ENCODE measurements around the gene SLC39A9.

The SLC39A9 gene

DNA sequence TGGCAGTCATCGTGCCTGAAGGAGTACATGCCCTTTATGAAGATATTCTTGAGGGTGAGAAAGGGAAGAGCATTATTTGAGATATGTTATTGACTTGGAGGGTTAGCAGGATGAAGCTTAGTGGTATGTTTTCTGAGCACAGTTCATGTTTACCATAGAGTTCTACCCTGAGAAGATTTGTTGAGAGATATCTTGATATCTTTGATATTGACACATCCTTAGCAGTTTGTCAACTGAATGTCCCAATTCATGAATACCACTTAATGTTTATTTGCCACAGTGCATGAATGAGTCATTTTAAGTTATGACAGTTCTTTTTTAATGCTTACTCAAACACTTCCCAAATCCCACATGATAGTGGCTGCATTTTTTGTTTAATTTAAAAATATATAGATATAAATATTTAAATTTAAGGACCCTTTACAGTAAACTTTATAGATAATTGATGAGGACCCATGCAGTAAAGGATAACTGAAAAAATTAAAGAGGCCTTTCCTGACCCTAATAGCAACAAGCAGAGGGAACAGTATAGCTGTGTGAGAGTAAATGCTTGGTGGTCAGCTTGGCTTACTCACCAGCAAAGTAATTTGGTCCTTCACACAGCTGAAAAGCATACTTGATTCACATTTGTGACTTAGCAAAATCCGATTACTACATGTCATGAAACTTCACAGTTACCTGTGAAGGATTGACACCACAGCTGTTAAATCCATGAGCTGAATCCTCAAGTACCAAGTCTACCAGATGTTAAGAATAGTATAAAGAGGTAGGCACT, 25.8 kb downstream of the SLC39A9 start:
- Histone ChIP-seq H3K4me1 (ENCODE audit: insufficient read depth, low read length) (no peaks in the 10 kb centered on the region), H3K9me3 (ENCODE audit: control insufficient read depth, insufficient read depth, low read length) (no peaks in the 10 kb centered on the region), H3K36me3 (ENCODE audit: insufficient read depth, low read length) (peaks cover 7% of the 10 kb centered on the region; the same call in 1 of the 2 replicates), H3K9ac (ENCODE audit: low read depth, low read length) (no peak overlapping the region)

DNA sequence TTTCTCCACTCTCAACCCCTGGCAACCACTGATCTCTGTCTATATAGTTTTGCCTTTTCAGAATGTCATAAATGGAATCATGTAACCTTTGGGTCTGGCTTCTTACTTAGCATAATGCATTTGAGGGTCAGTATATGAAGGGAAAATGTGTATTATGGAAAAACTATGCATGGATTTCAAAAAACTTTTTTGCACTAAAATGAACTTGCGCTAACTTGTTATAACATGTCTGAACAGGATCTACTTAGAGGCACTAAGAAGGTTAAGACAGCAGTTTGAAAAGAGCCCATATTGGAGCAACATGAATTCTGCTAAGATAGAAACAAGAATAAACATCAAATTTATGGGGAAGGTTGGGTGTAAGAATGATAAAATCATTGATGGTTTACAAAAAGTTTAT, 29.1 kb downstream of the SLC39A9 start:
- peaks cover 7% of the 10 kb centered on the region; the same call in 1 of the 2 replicates for H3K36me3 ChIP-seq (ENCODE audit: insufficient read depth, low read length)

DNA sequence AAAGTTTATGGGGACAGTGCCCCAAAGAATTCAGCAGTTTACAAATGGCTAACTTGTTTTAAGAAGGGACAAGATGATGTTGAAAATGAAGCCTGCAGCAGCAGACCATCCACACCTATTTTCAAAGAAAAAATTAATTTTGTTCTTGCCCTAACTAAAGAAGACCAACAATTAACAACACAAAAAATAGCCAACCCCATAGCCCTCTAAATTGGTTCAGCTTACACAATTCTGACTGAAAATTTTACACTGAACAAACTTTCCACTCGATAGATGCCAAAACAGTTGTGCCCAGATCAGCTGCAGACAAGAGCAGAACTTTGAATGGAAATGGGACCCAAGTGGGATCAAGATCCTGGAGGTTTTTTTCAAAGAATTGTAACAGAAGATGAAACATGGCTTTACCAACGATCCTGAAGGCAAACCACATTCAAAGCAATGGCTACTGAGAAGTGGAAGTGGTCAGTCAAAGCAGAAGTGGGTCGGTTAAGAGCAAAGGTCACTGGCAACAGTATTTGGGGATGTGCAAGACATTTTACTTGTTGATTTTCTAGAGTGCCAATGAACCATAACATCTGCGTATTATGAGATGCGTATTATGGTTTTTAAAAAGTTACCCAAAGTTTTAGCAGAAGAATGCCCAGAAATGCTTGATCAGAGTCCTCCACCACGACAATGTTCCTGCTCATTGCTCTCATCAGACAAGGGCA, 30.0 kb downstream of the SLC39A9 start:
- H3K9me3 ChIP-seq (ENCODE audit: control insufficient read depth, insufficient read depth, low read length): no peaks in the 10 kb centered on the region
- H3K9ac ChIP-seq (ENCODE audit: low read depth, low read length): no peak overlapping the region
- no peaks in the 10 kb centered on the region for H3K4me1 ChIP-seq (ENCODE audit: insufficient read depth, low read length)
- peaks cover 7% of the 10 kb centered on the region; the same call in 1 of the 2 replicates for H3K36me3 ChIP-seq (ENCODE audit: insufficient read depth, low read length)

More for the DNA sequence above, 29.1 kb downstream of the SLC39A9 start:
- H3K9me3 ChIP-seq (ENCODE audit: control insufficient read depth, insufficient read depth, low read length): no peaks in the 10 kb centered on the region
- no peak overlapping the region for H3K9ac ChIP-seq (ENCODE audit: low read depth, low read length)
- no peaks in the 10 kb centered on the region for H3K4me1 ChIP-seq (ENCODE audit: insufficient read depth, low read length)

DNA sequence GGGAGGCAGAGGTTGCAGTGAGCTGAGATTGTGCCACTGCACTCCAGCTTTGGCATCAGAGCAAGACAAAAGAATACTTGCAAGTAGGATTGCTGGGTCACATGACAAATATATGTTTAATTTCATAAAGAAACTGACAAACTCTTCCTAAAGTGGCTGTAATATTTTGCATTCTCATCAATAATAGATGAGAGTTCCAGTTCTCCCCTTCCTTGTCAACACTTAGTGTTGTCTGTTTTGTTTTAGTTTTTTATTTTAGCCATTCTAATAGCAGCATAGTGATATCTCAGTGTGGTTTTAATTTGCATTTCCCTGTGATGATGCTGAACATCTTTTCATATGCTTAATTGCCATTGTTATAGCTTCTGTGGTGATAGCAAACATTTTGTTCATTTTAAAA, 31.2 kb downstream of the SLC39A9 start:
- Histone ChIP-seq H3K9ac (ENCODE audit: low read depth, low read length) (no peak overlapping the region), H3K4me1 (ENCODE audit: insufficient read depth, low read length) (no peaks in the 10 kb centered on the region), H3K9me3 (ENCODE audit: control insufficient read depth, insufficient read depth, low read length) (no peaks in the 10 kb centered on the region), H3K36me3 (ENCODE audit: insufficient read depth, low read length) (peaks cover 7% of the 10 kb centered on the region; the same call in 1 of the 2 replicates)

DNA sequence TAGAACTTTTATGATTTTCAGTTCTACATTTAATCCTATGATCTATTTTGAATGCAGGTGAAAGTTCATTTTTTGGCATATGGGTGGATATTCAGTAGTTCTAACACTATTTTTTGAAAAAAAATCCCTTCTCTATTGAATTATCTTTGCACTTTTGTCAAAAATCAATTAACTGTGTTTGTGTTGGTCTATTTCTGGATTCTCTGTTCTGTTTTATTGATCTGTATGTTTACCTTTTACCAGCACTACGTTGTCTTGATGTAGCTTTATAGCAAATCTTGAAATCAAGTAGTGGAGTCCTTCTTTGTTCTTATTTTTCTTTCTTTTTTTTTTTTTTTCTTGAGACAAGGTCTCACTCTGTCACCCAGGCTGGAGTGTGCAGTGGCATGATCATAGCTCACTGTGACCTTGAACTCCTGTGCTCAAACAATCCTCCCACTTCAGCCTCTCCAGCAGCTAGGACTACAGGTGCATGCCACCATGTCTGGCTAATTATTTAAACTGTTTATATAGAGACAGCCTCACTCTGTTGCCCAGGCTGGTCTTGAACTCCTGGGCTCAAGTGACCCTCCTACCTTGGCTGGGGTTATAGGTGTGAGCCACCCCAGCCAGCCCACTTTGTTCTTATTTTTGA, 31.9 kb downstream of the SLC39A9 start:
- Histone ChIP-seq H3K4me1 (ENCODE audit: insufficient read depth, low read length) (no peaks in the 10 kb centered on the region), H3K36me3 (ENCODE audit: insufficient read depth, low read length) (peaks cover 7% of the 10 kb centered on the region; the same call in 1 of the 2 replicates), H3K9me3 (ENCODE audit: control insufficient read depth, insufficient read depth, low read length) (no peaks in the 10 kb centered on the region), H3K9ac (ENCODE audit: low read depth, low read length) (no peak overlapping the region)

DNA sequence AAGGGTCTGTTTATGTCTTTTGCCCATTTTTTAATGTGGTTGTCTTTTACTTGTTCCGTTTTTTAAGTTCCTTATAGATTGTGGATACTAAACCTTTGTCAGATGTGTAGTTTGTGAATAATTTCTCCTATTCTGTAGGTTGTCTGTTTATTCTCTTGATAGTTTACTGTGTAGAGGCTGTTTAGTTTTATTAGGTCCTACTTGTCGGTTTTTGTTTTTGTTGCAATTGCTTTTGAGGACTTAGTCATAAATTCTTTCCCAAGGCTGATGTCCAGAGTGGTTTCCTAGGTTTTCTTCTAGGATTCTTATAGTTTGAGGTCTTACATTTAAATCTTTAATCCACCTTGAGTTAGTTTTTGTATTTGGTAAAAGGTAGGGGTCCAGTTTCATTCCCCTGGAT, 33.9 kb downstream of the SLC39A9 start:
- Histone ChIP-seq H3K36me3 (ENCODE audit: insufficient read depth, low read length) (no peaks in the 10 kb centered on the region), H3K9ac (ENCODE audit: low read depth, low read length) (no peak overlapping the region), H3K9me3 (ENCODE audit: control insufficient read depth, insufficient read depth, low read length) (no peaks in the 10 kb centered on the region), H3K4me1 (ENCODE audit: insufficient read depth, low read length) (no peaks in the 10 kb centered on the region)

DNA sequence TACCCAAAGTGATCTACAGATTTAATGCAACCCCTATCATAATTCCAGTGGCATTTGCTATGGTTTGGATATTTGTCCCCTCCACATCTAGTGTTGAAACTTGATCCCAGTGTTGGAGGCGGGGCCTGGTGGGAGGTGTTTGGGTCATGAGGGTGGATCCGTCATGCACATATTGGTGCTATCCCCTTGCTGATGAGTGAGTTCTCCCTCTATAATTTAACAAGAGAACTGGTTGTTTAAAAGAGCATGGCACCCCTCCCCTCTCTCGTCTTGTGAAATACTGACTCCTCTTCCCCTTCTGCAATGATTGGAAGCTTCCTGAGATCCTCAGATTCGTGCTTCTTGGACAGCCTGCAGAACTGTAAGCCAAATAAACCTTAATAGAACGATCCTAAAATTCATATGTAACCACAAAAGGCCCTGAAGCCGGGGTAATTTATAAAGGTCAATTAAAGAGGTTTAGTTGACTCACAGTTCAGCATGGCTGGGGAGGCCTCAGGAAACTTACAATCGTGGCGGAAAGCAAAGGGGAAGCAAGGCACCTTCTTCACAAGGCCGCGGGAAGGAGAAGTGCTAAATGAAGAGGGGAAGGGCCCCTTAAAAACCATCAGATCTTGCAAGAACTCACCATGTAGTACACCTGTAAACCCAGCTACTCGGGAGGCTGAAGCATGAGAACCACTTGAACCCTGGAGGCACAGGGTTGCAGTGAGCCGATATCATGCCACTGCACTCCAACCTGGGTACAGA, 41.2 kb downstream of the SLC39A9 start:
- no peak overlapping the region for H3K9ac ChIP-seq (ENCODE audit: low read depth, low read length)
- no peaks in the 10 kb centered on the region for H3K9me3 ChIP-seq (ENCODE audit: control insufficient read depth, insufficient read depth, low read length)
- no peaks in the 10 kb centered on the region for H3K36me3 ChIP-seq (ENCODE audit: insufficient read depth, low read length)

DNA sequence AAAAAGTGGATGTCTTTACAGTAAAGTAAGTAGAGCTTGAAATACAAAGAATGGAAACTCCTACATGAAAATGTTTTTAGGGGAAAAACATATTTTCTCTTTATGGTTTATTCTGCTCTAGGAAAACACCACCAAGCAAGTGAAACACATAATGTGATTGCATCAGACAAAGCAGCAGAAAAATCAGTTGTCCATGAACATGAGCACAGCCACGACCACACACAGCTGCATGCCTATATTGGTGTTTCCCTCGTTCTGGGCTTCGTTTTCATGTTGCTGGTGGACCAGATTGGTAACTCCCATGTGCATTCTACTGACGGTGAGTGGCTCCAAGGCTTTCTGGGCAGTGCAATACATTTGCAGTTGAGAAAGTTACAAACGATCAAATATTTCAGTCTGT, 43.5 kb downstream of the SLC39A9 start:
- Histone ChIP-seq H3K9me3 (ENCODE audit: control insufficient read depth, insufficient read depth, low read length) (no peaks in the 10 kb centered on the region), H3K36me3 (ENCODE audit: insufficient read depth, low read length) (no peaks in the 10 kb centered on the region), H3K4me1 (ENCODE audit: insufficient read depth, low read length) (peaks cover 7% of the 10 kb centered on the region; the same call in 1 of the 2 replicates), H3K9ac (ENCODE audit: low read depth, low read length) (no peak overlapping the region)

More for the DNA sequence above, 41.2 kb downstream of the SLC39A9 start:
- peaks cover 7% of the 10 kb centered on the region; the same call in 1 of the 2 replicates for H3K4me1 ChIP-seq (ENCODE audit: insufficient read depth, low read length)

DNA sequence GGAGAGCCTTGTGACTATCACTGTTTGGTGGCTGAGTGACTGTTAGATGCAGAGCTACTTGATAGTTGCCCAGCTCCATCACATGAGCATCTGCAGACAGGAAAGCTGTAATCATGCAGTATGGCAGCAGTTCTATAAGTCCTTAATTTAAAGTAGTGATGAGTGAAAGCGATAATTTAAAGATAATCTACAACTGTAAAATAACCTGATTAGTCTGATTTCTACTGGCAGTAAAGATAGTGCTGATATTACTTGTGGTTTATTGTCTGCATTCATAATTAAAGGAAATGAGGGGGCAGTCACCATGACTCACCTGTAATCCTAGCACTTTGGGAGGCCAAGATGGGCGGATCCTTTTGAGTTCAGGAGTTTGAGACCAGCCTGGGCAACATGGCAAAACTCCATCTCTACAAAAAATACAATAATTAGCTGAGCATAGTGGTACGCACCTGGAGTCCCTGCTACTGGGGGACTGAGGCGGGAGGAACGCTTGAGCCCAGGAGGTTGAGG, 44.9 kb downstream of the SLC39A9 start:
- no peaks in the 10 kb centered on the region for H3K9me3 ChIP-seq (ENCODE audit: control insufficient read depth, insufficient read depth, low read length)
- H3K4me1 ChIP-seq (ENCODE audit: insufficient read depth, low read length): peaks cover 7% of the 10 kb centered on the region; the same call in 1 of the 2 replicates
- no peaks in the 10 kb centered on the region for H3K36me3 ChIP-seq (ENCODE audit: insufficient read depth, low read length)
- H3K9ac ChIP-seq (ENCODE audit: low read depth, low read length): no peak overlapping the region

DNA sequence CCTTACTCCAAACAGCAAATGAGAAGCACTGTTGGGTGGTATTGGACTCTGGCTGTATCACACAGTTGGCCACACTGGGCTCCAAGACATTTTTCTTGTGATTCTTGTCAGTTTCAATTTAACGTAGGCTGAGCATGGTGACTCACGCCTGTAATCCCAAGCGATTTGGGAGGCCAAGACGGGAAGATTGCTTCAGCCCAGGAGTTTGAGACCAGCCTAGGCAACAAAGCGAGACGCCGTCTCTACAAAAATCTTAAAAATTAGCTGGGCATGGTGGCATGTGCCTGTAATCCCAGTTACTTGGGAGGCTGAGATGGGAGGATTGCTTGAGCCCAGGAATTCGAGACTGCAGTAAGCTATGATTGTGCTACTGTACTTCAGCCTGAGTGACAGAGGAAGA, 50.7 kb downstream of the SLC39A9 start:
- H3K9me3 ChIP-seq (ENCODE audit: control insufficient read depth, insufficient read depth, low read length): no peaks in the 10 kb centered on the region
- H3K9ac ChIP-seq (ENCODE audit: low read depth, low read length): no peak overlapping the region
- H3K36me3 ChIP-seq (ENCODE audit: insufficient read depth, low read length): no peaks in the 10 kb centered on the region; the same call in 1 of the 2 replicates
- H3K4me1 ChIP-seq (ENCODE audit: insufficient read depth, low read length): no peaks in the 10 kb centered on the region

DNA sequence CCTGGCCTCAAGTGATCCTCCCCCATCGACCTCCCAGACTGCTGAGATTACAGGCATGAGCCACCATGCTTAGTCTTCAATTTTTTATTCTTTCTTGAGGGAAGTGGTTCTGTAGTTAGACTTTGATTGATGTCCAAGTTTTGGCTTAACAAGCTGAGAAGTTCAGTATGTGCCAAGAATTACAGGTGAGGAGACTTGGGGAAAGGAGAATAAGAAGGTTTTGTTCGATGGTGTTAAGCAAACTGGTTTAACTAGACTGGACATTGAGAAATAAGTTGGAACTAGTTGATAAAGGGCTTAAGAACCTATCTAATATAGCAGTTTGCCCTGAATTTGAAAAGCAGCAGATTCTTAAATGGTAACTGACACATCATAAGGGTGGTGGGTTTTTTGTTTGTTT, 53.4 kb downstream of the SLC39A9 start:
- H3K36me3 ChIP-seq (ENCODE audit: insufficient read depth, low read length): no peaks in the 10 kb centered on the region; the same call in none of the 2 replicates
- H3K9me3 ChIP-seq (ENCODE audit: control insufficient read depth, insufficient read depth, low read length): no peaks in the 10 kb centered on the region
- H3K9ac ChIP-seq (ENCODE audit: low read depth, low read length): no peak overlapping the region
- H3K4me1 ChIP-seq (ENCODE audit: insufficient read depth, low read length): no peaks in the 10 kb centered on the region

DNA sequence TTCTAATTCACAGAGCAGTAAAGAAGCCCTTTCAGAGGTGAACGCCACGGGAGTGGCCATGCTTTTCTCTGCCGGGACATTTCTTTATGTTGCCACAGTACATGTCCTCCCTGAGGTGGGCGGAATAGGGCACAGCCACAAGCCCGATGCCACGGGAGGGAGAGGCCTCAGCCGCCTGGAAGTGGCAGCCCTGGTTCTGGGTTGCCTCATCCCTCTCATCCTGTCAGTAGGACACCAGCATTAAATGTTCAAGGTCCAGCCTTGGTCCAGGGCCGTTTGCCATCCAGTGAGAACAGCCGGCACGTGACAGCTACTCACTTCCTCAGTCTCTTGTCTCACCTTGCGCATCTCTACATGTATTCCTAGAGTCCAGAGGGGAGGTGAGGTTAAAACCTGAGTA, 59.9 kb downstream of the SLC39A9 start:
- Histone ChIP-seq H3K9ac (ENCODE audit: low read depth, low read length) (no peak overlapping the region), H3K4me1 (ENCODE audit: insufficient read depth, low read length) (no peaks in the 10 kb centered on the region), H3K36me3 (ENCODE audit: insufficient read depth, low read length) (no peaks in the 10 kb centered on the region; the same call in none of the 2 replicates), H3K9me3 (ENCODE audit: control insufficient read depth, insufficient read depth, low read length) (no peaks in the 10 kb centered on the region)

DNA sequence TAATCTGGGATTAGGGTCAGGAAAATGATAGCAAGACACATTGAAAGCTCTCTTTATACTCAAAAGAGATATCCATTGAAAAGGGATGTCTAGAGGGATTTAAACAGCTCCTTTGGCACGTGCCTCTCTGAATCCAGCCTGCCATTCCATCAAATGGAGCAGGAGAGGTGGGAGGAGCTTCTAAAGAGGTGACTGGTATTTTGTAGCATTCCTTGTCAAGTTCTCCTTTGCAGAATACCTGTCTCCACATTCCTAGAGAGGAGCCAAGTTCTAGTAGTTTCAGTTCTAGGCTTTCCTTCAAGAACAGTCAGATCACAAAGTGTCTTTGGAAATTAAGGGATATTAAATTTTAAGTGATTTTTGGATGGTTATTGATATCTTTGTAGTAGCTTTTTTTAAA, 60.6 kb downstream of the SLC39A9 start:
- no peaks in the 10 kb centered on the region for H3K4me1 ChIP-seq (ENCODE audit: insufficient read depth, low read length)
- no peaks in the 10 kb centered on the region; the same call in 1 of the 2 replicates for H3K36me3 ChIP-seq (ENCODE audit: insufficient read depth, low read length)
- no peak overlapping the region for H3K9ac ChIP-seq (ENCODE audit: low read depth, low read length)
- no peaks in the 10 kb centered on the region for H3K9me3 ChIP-seq (ENCODE audit: control insufficient read depth, insufficient read depth, low read length)

Data from ES-I3 (cell line).